ENCODE results near the gene GPN2. TPM values are rescaled to one million over a fixed set of nuclear protein-coding genes. Genes with fewer than 3 reads are reported as not detected.

The GPN2 gene
- total and polyA plus RNA-seq, 9 of the 15 experiments (the other 6 are each of a cell fraction or from before 2014, with no cell fraction given), result 9.9 to 58.8 (median 20.4) TPM

- no peak for TF ChIP-seq ZNF609 (CRISPR knock-in tag; IDR thresholded peaks at IDR 0.05; ENCODE audit: borderline replicate concordance)
- no peak for TF ChIP-seq NEUROD1 (IDR thresholded peaks at IDR 0.05; ENCODE audit: borderline replicate concordance, low read depth, low read length, partially characterized antibody)
- TF ChIP-seq SUPT5H (IDR thresholded peaks at IDR 0.05), result no peak
- TF ChIP-seq NFXL1 (CRISPR knock-in tag; IDR thresholded peaks at IDR 0.05), result no peak
- TF ChIP-seq TAF7 (tag; IDR thresholded peaks at IDR 0.05), result no peak
- TF ChIP-seq IFI16 (CRISPR knock-in tag; IDR thresholded peaks at IDR 0.05), result no peak
- no peak for TF ChIP-seq ELF4 (CRISPR knock-in tag; IDR thresholded peaks at IDR 0.05)
- TF ChIP-seq GATAD2B (IDR thresholded peaks at IDR 0.05; ENCODE audit: borderline replicate concordance), result no peak
- no peak for TF ChIP-seq SP1 (CRISPR knock-in tag; IDR thresholded peaks at IDR 0.05)
- TF ChIP-seq RBM25 (IDR thresholded peaks at IDR 0.05; ENCODE audit: low read depth, low read length, severe bottlenecking), result no peak
- TF ChIP-seq TRIM25 (IDR thresholded peaks at IDR 0.05; ENCODE audit: borderline replicate concordance), result no peak
- 0 out of 2 replicates have a peak, but pooled peaks have one; percentile 21 for TF ChIP-seq ZBED1 (IDR thresholded peaks at IDR 0.05)
- TF ChIP-seq SREBF2 (CRISPR knock-in tag; IDR thresholded peaks at IDR 0.05), result no peak
- no peak for TF ChIP-seq ZFP1 (CRISPR knock-in tag; IDR thresholded peaks at IDR 0.05)
- TF ChIP-seq CGGBP1 (CRISPR knock-in tag; IDR thresholded peaks at IDR 0.05), result no peak
- no peak for TF ChIP-seq E2F8 (IDR thresholded peaks at IDR 0.05; ENCODE audit: low read depth, partially characterized antibody)
- TF ChIP-seq KAT7 (CRISPR knock-in tag; IDR thresholded peaks at IDR 0.05; ENCODE audit: borderline replicate concordance), result no peak
- TF ChIP-seq RAD21 (CRISPR knock-in tag; conservative IDR thresholded peaks at IDR 0.05 in 1 of 2, IDR thresholded peaks at IDR 0.05 in 1 of 2), result peak; percentile 74 to 88
- TF ChIP-seq C11orf30 (IDR thresholded peaks at IDR 0.05; ENCODE audit: low read depth), result 0 out of 2 replicates have a peak, but pooled peaks have one; percentile 30
- no peak for TF ChIP-seq PHF8 (IDR thresholded peaks at IDR 0.05; ENCODE audit: borderline replicate concordance, low read length)
Measured at GRCh38 chr1:26853156-26853555, 36.9 kb downstream of the GPN2 start (continued).

Data from K562 (cell line).